PC-3 (cell line): Measurements from ENCODE around the gene GALR2. TPM values are rescaled to one million over a fixed set of nuclear protein-coding genes. Genes with fewer than 3 reads are reported as not detected.

Source experiments
- ATAC-seq: fragments of 200-7000 bp; cut with Tn5 transposase; 2 replicates; pipeline ENCODE4 v1.9.1; 2020; ENCODE audit warnings: mild to moderate bottlenecking, moderate library complexity
- BruUV-seq: library from RNA; stranded (reverse); fragments of 400-500 nt; replicated peaks from 2 replicates; lab custom pipeline; 2021; lab: Mats Ljungman, UMichigan
- CTCF ChIA-PET: fragments of 300-600 bp; sonication (Branson Sonifier 250); formaldehyde crosslinking; loops from one replicate; lab custom pipeline; 2022; ENCODE audit warnings: antibody characterized with exemption; lab: Charles Lee
- POLR2A ChIA-PET: fragments of 300-600 bp; sonication (Branson Sonifier 250); formaldehyde crosslinking; loops from one replicate; lab custom pipeline; 2022; ENCODE audit warnings: antibody characterized with exemption; ENCODE audit not compliant: unreplicated experiment; lab: Charles Lee
- DNase-seq: peaks from one replicate; pipeline ENCODE4 v3.0.0-alpha.2; 2015
- H2AFZ ChIP-seq: fragments of 300-600 bp; sonication (generic); 2 replicates; pipeline ENCODE4 v1.6.0; 2016; ENCODE audit warnings: antibody characterized with exemption, low read length
- H3F3A ChIP-seq: fragments of 300-600 bp; sonication (generic); one replicate; pipeline ENCODE4 v1.6.0; 2017; ENCODE audit warnings: antibody characterized with exemption, low read length, control low read depth, mild to moderate bottlenecking; ENCODE audit not compliant: unreplicated experiment
- H3K27ac ChIP-seq: fragments of 300-600 bp; sonication (generic); 2 replicates; pipeline ENCODE4 v1.5.1; 2016; ENCODE audit warnings: mild to moderate bottlenecking, low read length
- H3K27me3 ChIP-seq: fragments of 300-600 bp; sonication (generic); 2 replicates; pipeline ENCODE4 v1.6.1; 2016; ENCODE audit warnings: low read length, mixed read lengths
- H3K36me3 ChIP-seq: fragments of 300-600 bp; sonication (generic); 2 replicates; pipeline ENCODE4 v1.6.1; 2016; ENCODE audit warnings: low read depth, mixed run types, low read length, mixed read lengths
- H3K4me1 ChIP-seq: fragments of 300-600 bp; sonication (generic); 2 replicates; pipeline ENCODE4 v1.5.1; 2016; ENCODE audit warnings: low read length; ENCODE audit not compliant: insufficient read depth
- H3K4me2 ChIP-seq: fragments of 300-600 bp; sonication (generic); 2 replicates; pipeline ENCODE4 v1.6.0; 2016; ENCODE audit warnings: low read length
- H3K4me3 ChIP-seq: fragments of 300-600 bp; sonication (generic); 2 replicates; pipeline ENCODE4 v1.5.1; 2016; ENCODE audit warnings: mild to moderate bottlenecking, low read length, mixed read lengths
- H3K79me2 ChIP-seq: fragments of 300-600 bp; sonication (generic); 2 replicates; pipeline ENCODE4 v1.6.1; 2017; ENCODE audit warnings: low read length, mixed read lengths
- H3K9ac ChIP-seq: fragments of 300-600 bp; sonication (generic); 2 replicates; pipeline ENCODE4 v1.6.0; 2016; ENCODE audit warnings: mild to moderate bottlenecking, low read length
- H3K9me2 ChIP-seq: fragments of 300-600 bp; sonication (generic); replicated peaks from 2 replicates; pipeline ENCODE4 v1.6.1; 2016; ENCODE audit warnings: mixed run types, low read length, mixed read lengths
- H3K9me3 ChIP-seq: fragments of 300-600 bp; sonication (generic); 2 replicates; pipeline ENCODE4 v1.6.1; 2016; ENCODE audit warnings: low read length, mixed read lengths
- H4K20me1 ChIP-seq: fragments of 300-600 bp; sonication (generic); 2 replicates; pipeline ENCODE4 v1.6.1; 2016; ENCODE audit warnings: low read length, mixed read lengths
- EZH2 ChIP-seq: fragments of 300-600 bp; sonication (generic); IDR thresholded peaks from one replicate; pipeline ENCODE4 v1.6.1; 2017; ENCODE audit warnings: antibody characterized with exemption, mild to moderate bottlenecking, low read length; ENCODE audit not compliant: unreplicated experiment
- EZH2phosphoT487 ChIP-seq: fragments of 300-600 bp; sonication (generic); IDR thresholded peaks from 2 replicates; pipeline ENCODE4 v1.6.1; 2018; ENCODE audit warnings: mild to moderate bottlenecking, antibody characterized with exemption, low read length, borderline replicate concordance
- intact Hi-C: fragments of 100-400 bp; cut with micrococcal nuclease; formaldehyde crosslinking; loops from 2 replicates; pipeline ENCODE4 v1.9.0; 2023
- total RNA-seq: library from RNA; depleted of rRNA; stranded (reverse); fragments of >200 nt; gene quantifications from 2 replicates; pipeline ENCODE4 v1.2.3, GENCODE V29; 2014
- TF ChIP-seq, protein P1 (sequence below): fragments of 300-600 bp; sonication (generic); conservative IDR thresholded peaks from 2 replicates; pipeline ENCODE4 v1.5.1; 2017; ENCODE audit warnings: antibody characterized with exemption, low read depth, mild to moderate bottlenecking, low read length

GALR2 gene
- total RNA-seq, 1 experiment from 2014 or later = 0.69 TPM

DNA sequence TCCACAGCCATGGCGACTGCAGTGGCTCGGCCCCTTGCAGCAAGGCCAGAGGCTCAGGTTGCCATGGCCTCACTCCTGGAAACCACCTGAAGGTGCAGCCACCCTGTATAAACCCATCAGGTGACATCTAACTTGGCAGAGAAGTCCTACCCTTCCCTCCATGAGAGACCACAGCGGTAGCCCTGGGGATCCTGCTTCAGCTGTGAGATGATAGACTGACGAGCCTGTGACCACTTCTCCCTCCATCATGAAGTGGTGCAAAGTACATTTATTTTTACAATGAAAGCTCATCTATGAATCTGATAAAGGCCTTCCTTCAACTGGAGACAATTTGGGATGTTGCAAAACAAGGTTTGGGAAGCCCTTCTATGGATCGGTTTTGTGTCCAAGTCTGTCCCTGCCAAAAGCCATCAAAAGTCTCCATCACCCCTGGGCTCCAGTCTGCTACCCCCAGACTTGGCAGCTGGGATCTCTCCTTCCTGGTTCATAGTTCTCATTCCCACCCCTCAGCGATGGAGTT, 6.2 kb downstream of the GALR2 start:
- TF ChIP-seq EZH2phosphoT487 (no peak), EZH2 (no peak)
- TF ChIP-seq, protein P1, sequence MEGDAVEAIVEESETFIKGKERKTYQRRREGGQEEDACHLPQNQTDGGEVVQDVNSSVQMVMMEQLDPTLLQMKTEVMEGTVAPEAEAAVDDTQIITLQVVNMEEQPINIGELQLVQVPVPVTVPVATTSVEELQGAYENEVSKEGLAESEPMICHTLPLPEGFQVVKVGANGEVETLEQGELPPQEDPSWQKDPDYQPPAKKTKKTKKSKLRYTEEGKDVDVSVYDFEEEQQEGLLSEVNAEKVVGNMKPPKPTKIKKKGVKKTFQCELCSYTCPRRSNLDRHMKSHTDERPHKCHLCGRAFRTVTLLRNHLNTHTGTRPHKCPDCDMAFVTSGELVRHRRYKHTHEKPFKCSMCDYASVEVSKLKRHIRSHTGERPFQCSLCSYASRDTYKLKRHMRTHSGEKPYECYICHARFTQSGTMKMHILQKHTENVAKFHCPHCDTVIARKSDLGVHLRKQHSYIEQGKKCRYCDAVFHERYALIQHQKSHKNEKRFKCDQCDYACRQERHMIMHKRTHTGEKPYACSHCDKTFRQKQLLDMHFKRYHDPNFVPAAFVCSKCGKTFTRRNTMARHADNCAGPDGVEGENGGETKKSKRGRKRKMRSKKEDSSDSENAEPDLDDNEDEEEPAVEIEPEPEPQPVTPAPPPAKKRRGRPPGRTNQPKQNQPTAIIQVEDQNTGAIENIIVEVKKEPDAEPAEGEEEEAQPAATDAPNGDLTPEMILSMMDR = no peak
- ChIA-PET POLR2A (no interaction called here), CTCF (no interaction called here)
- H3K9ac ChIP-seq = no peak overlapping the region
- DNase-seq (no peak), ATAC-seq (no peak; the same call in none of the 2 replicates)
- H3K27me3 ChIP-seq = peaks cover 45% of the 10 kb centered on the region
- H2AFZ ChIP-seq = no peak overlapping the region
- H3K79me2 ChIP-seq = no peaks in the 10 kb centered on the region
- no peaks in the 10 kb centered on the region for H3K9me3 ChIP-seq
- no peaks in the 10 kb centered on the region for H3K4me1 ChIP-seq
- no peak overlapping the region for H3K27ac ChIP-seq
- H3K4me2 ChIP-seq = no peak overlapping the region
- intact Hi-C loops = no loop called here
- no peaks in the 10 kb centered on the region for H3F3A ChIP-seq
- H3K9me2 ChIP-seq = no peaks in the 10 kb centered on the region
- H3K4me3 ChIP-seq = no peak overlapping the region
- no peaks in the 10 kb centered on the region for H4K20me1 ChIP-seq
- no TSS peak for BruUV-seq
- H3K36me3 ChIP-seq = peaks cover 23% of the 10 kb centered on the region

DNA sequence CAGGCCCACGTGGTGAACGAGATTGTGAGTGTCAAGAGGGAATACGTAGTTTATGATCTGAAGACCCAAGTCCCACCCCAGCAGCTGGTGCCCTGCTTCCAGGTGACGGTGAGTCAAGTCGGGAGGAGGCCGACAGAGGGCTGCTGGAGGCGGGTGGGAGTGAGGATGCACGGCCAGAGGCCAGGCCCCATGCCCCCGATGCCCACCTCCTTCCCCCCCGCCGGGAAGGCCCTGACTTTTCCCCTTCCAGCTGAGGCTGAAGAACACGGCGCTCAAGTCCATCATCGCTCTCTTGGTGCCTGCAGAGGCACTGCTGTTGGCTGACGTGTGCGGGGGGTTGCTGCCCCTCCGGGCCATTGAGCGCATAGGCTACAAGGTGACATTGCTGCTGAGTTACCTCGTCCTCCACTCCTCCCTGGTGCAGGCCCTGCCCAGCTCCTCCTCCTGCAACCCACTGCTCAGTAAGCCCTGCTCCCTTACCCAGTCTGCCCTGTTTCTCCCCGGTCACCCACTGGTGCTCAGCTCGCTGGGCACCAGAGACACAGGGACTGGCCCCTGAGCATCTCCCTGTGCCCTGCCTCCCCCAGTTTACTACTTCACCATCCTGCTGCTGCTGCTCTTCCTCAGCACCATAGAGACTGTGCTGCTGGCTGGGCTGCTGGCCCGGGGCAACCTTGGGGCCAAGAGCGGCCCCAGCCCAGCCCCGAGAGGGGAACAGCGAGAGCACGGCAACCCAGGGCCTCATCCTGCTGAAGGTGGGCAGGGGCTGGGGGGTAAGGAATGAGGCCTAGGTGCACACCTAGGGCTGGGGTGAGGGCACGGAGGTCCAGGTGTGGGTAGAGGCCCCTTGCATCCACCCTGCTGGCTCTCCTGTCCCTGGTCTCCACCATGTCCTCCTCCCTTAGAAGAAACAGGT, 7.0 kb downstream of the GALR2 start:
- no TSS peak for BruUV-seq

More for the DNA sequence above, 7.0 kb downstream of the GALR2 start:
- no peaks in the 10 kb centered on the region for H3K4me1 ChIP-seq
- no peaks in the 10 kb centered on the region for H3K79me2 ChIP-seq
- CTCF ChIA-PET = no interaction called here
- TF ChIP-seq EZH2phosphoT487 = no peak
- no peak for TF ChIP-seq EZH2
- TF ChIP-seq, protein P1 = no peak
- no peaks in the 10 kb centered on the region for H3F3A ChIP-seq
- POLR2A ChIA-PET = no interaction called here
- no peaks in the 10 kb centered on the region for H3K9me3 ChIP-seq
- no peaks in the 10 kb centered on the region for H4K20me1 ChIP-seq
- no peak overlapping the region for H3K4me3 ChIP-seq
- peaks cover 38% of the 10 kb centered on the region for H3K27me3 ChIP-seq
- H2AFZ ChIP-seq = no peak overlapping the region
- no peak overlapping the region for H3K9ac ChIP-seq
- no peak for DNase-seq
- peaks cover 25% of the 10 kb centered on the region for H3K36me3 ChIP-seq
- intact Hi-C loops = no loop called here
- no peak overlapping the region for H3K4me2 ChIP-seq
- no peak for ATAC-seq
- no peak overlapping the region for H3K27ac ChIP-seq
- no peaks in the 10 kb centered on the region for H3K9me2 ChIP-seq
